Activated CD4-positive, CD25-positive, alpha-beta regulatory T cell treated with anti-CD3 and anti-CD28 coated beads, Interleukin-2, amount 50 U/mL, for 24 hours (primary cell): ENCODE results near the gene SVEP1.
"Not testable (repeated sequence)": the region's sequence is repeated elsewhere in the genome, so short reads cannot be mapped to it uniquely, and the experiment has no call there.

ENCODE experiments used
- ATAC-seq, 2 donors: fragments of 150-1000 bp; cut with Tn5 transposase; one replicate each; pipeline ENCODE4 v1.10.0; 2021; ENCODE audit warnings: mild to moderate bottlenecking in 1 of 2, moderate library complexity in 1 of 2

The SVEP1 gene

DNA sequence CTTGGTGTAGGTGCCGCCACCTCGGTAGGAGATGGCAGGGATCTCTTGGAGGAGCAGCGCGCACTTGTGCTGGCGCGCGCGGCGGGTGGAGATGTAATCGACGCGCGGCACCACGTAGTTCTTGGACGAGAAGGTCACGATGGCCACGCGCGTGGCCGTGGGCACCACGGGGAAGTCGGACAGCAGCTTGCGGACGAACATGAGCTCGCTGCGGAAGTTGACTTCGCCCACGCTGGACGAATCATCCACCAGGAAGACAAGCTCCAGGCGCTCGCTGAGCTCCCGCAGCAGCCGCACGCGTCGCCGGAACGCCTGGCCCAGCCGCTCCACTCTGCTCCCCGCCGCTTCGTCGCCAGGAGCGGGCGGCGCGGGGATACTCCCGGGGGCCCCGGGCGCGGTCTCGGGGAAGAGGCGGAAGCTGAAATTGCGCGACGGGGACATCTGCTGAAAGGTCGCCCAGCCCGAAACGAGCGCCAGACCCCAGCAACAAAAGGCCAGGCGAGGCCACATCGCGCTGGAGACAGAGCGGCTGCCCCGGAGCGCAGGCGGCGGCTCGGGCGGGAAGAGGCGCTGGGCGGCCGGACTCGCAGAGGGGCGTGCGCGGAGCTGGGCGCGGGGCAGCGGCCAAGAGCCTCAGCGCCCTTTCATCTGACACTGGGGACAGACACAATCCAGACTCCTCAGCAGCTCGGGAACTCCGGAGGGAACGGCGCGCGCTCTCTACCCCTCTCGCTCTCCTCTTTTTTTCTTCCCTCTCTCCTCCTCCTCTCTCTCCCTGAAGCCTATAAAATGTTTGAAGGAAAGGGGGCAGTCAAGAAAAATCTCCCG is at the start of gene SVEP1:
Gene SVEP1 (minus strand): TSS at position 708 of the 828 bp plus-strand sequence. CDS start 198 bp downstream, at position 510.
- ATAC-seq = no peak

DNA sequence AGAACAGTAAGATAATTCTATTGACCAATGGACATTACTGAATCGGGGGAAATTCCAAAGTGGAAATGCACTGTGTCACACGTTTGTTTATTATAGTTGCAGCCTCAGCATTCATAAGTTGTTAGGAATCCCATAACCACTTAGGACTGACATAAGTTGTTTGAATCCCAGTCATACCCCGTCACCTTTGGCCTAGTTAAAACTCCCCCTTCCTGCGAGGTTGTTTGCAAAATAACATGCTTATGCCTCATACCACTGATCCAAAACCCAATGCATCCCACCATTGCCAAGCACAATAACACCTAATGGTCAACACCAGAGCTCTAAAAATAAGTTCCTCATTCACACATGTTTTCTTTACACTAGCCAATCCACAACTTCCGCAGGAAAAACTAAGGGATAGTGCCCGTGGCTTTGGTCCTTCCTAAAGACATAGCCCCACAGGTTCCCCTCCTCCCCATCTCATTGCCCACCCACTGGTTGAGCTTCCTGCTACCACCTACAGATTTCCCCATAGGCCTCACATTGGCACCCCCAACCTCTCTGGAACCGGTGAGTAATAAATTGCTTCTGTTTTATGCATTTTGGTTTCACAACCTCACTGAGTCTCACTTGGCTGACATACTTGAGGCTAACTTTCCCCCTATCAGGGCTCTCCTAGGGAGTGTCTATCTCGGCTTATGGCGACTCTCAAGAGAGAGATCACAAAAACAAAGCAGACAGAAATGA is 46.7 kb upstream of the SVEP1 start:
- ATAC-seq = peak; percentile 76

DNA sequence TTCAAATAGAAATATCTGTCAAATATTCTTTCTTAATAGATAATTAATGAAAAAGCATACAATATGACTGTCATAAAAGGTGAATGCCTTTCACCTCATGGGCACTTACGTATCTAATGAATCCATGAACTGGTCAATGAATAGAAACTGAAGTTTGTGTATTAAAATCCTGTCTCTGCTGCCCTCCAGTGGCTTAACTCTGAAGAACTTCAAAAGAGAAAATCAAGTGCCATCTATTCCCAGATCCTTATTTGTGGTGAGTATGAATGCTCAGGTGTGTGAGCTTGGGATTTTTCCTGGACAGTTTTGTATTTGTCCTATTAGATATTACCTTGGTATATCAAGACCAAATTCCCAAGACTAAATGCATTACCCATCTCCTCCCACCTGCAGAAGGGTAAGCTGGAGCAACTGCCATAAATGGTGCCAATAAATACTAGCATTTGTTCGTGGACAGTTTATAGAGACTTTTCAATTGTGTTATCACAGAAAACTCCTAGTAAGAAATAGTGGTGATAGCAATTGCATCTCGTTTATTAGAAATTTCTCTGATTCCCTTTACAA is 44.0 kb upstream of the SVEP1 start:
- ATAC-seq = no peak

DNA sequence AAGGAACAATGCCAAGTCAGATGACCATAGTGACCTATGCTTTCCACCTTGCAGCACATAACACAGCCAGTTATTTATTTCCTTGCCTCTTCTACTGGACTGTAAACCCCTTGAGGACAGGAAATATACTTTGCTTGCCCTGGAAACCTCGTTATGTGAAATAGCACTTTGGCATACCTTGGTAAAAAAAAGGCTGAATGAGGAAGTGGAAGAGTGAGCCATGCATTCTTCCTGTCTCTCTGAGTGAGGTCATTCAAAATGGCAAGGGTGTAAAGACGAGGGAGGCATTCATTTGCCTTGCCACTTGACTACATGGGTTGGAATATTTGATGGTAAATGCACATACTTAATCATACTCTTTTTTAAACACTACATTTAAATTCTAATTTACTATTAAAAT is 42.8 kb upstream of the SVEP1 start:
- no peak for ATAC-seq

DNA sequence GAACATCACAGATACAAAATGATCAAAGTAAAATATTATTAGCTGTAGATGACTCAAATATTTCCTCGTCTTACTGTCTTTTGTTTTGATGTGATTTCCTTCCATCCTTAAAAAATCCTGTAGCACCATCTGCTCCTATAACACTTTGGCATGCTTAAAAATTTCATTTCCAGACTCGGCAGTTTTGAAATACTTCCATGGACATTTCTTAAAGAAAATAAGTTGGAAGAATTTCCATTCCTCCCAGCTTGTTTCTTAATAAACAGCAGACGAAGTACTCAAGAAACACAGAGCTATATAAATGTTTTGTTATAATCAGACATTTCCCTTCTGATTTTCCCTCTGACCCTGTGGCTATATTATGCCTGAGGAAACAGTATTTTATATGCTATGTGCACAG is 41.2 kb upstream of the SVEP1 start:
- ATAC-seq = no peak

DNA sequence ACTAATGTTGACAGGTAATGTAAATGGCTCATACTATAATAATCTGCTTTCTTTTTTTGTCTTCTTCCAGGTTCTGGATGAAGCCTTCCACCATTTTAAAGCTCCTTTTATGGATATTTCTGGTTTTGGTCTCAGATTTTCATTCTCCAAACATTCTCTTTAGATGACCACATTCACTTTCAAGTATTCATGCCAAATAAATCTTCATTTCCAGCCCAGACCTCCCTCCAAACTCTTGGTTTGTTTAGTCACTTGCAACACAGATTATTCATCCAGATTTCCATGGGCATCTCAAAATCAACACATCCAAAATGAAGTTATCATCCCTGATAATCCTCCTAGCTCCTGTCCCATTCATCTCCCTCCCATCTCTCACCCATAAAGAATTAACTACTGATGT is 40.3 kb upstream of the SVEP1 start:
- ATAC-seq = no peak

DNA sequence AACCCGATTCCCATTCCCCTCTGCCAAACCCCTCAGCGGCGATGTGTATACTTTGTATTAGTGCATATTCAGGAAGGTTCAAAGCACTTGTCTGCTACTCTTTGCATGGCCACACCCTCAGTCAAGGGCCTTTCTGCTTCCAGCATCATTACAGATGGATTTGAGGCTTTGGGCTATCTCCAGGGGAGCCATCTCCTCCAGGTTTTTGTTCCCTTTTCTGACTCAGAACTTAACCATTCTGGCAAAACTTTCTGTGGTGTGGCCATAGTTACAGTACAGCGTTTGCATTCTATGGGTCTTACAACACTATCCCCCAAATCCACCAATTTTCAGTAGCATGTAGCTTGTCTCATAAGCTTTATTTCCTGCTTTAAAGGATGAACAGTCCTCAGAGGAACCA is 36.0 kb upstream of the SVEP1 start:
- ATAC-seq = no peak

DNA sequence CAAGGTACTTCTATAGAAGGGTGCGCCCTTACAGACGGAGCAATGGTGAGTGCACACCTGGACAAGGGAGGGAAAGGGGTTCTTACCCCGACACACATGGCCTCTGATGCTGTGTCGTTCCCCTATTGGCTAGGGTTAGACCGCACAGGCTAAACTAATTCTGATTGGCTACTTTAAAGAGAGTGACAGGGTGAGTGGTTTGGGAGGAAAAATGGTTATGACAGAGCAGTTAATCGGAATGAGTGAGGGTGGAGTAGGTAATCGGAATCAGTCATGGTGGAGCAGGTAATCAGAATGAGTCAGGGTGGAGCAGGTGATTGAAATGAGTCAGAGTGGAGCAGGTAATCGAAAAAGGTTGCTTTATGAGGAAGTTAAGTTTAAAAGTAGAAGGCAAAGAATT is 35.0 kb upstream of the SVEP1 start:
- ATAC-seq = not testable (repeated sequence)

DNA sequence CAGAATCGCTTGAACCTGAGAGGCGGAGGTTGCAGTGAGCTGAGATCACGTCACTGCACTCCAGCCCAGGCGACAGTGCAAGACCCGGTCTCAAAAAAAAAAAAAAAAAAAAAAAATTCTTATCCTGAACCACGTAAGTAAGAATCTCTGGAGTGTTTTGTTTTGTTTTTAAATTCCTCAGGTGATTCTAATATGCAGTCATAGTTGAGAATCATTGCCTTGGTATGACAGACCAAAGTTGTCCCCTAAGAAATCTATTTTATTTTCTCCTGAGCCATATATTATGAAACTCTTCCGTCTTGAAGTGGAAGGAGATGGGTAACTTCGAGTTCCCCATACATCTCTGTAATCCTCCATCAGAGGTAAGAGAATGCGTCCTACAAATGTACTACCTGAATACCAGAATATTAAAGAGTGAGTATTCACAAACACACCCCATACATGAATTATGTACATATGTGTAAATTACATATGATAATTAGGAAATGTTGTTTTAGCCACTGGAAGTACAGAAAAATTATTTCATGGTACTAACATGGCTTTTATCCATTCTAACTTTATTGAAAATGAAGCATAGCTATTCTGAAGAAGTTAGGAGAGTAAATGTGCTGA is 26.7 kb upstream of the SVEP1 start:
- no peak for ATAC-seq

DNA sequence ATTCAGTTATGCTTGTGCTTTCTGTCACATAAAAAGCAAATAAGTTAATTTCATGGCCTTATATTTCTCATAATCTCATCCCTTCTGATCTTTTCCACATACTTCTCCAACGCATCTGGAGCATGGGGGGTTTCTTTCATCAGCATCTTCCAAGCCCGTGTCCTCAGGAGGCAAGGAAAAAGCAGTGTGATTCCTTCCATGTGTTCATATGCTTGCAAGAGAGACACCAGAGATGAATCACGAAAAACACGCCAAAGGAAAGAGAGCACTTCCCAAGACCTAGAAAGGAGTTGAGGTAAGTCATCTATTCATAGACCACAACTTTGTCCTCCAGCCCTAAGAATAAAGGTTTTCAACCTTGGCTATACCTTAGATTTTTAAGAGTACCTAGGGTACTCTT is 26.0 kb upstream of the SVEP1 start:
- no peak for ATAC-seq

DNA sequence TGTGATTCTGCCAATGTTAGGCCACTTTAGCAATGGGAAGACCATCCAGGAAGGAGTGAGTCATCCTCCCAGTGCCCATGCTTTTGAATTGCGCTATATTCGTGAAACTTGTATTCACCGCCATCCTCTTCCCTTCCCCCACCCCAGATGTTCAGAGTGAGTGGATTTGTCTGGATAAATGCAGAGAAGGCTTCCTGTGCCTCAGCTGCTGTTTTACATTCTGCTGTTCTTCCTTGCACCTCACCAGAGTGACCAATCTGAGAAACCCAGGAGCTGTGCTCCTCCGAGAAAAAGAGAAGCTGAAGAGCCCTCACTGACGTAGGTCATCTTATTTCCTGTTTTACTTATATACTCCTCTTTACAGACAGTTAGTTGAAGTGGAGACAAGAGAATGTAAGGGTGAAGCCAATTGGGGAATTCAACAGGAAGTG is 24.6 kb upstream of the SVEP1 start:
- no peak for ATAC-seq

DNA sequence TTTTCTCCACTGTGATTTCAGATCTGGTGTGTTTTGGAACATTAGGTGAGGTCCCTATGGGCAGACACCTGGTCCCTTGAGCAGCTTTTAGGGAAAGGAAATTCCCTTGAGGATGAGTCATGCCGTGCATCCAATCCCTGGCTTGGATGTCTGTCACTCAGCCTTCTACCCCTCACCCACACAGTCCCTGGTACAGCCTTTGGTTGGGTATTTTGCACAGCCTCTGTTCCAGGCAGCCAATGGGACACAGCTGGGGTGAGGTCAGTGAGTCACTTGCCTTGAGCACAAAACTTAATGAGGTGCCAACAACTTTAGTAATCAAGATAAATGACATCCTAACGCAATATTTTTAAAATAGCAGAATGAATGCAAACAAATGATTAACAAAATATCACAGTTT is 22.7 kb upstream of the SVEP1 start:
- ATAC-seq = no peak

DNA sequence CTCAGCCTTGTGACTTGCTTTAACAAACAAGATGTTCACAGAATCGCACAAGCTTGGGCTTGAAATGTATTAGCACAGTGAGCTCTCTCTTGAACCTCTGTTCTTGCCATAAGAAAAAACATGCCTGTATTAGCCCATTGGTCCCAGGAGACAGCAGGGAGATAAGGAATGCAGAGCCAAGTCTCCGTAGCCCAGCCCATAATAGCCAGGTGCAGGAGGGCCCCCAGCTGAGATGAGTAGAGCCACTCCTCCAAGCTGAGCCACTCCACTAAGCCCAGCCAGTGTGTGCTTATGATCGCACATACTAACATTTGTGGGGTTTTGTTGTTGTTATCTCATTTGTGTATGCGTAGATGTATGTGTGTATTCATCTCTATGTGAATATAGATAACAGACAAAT is 21.6 kb upstream of the SVEP1 start:
- no peak for ATAC-seq

DNA sequence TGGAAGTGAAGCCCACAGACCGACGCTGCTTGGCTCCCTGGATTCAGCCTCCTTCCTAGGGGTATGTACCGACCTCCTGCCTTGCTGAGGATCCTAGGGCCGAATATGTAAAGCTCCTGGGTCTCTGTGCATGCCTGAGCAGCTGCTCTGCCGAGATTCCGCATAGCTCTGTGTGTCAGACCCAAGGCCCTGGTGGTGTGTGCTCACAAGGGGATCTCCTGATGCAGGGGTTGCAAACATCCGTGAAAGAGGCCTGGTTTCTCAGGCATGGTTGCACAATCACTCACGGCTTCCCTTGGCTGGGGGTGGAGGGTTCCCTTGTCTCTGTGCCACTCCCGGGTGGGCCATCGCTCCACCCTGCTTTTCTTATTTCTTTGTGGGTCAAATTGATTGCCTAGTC is 19.9 kb upstream of the SVEP1 start:
- ATAC-seq = no peak

DNA sequence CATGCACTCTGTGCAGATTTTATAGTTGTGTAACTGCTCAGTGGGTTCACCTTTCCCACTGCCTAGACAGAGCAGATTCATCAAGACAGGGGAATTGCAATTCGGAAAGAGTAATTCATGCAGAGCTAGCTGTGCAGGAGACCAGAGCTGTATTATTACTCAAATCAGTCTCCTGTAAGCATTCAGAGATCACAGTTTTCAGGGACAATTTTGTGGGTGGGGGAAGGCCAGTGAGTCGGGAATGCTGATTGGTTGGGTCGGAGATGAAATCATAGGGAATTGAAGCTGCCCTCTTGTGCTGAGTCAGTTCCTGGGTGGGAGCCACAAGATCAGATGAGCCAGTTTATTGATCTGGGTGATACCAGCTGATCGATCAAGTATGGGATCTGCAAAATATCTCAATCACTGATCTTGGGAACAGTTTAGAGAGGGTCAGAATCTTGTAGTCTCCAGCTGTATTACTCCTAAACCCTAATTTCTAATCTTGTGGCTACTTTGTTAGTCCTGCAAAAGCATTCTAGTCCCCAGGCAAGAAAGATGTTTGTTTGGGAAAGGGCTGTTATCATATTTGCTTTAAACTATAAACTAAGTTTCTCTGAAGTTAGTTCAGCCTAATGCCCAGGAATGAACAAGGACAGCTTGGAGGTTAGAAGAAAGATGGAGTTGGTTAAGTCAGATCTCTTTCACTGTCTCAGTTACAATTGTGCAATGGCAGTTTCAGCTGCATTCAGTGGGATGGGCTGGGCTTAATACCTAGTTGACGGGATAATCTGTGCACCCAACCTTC is 12.7 kb upstream of the SVEP1 start:
- ATAC-seq = no peak

DNA sequence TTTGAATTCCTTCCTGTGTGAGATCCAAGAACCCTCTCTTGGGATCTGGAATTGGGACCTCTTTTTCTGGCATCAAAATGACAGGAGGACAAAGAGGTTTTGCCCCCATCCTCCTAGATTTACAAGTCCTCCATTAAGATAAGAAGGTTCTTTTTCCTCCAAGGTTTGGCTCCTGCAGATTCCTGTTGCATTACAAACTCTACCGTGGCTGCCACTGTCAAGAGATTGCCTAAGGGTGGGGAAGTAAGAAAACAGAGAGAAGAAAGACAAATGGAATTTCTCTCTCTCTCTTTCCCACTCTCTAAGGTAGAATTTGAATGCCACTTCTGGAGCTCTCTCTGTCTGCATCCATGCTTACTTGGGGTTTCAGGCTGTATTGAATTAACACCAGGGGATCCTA is 12.0 kb upstream of the SVEP1 start:
- ATAC-seq = no peak

DNA sequence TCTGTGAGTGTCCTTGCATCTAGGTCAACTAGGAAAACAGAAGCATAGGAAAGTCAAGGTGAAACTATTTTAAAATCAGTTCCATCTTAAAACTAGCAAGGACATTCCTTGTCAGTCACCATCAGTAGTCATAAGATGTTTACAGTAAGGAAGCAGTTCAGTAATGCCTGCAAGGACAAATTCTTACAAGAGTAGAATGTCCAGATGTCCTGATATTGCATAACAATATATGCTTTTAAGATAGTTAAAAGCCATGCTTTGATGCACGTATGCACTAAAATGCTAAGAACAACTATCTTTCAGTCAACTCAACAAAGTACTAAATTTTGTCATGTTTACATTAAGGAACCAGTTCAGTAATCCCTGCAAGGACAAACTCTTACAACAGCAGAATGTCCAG is 11.3 kb upstream of the SVEP1 start:
- no peak for ATAC-seq

DNA sequence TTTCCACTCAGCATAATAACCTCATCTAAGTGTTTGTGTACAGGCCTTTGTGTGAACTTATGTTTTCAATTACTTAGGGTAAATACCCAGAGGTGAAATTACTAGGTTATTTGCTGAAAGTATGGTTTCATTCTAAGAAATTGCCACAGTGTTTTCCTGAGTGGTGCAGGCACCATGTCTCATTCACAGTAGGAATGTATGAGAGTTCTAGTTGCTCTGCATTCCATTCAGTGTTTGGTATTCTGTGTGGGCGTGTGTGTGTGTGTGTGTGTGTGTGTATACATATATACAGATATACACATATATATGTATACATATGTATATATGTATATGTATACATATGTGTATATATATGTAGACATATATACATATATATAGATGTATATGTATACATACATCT is 8.8 kb upstream of the SVEP1 start:
- ATAC-seq = no peak

DNA sequence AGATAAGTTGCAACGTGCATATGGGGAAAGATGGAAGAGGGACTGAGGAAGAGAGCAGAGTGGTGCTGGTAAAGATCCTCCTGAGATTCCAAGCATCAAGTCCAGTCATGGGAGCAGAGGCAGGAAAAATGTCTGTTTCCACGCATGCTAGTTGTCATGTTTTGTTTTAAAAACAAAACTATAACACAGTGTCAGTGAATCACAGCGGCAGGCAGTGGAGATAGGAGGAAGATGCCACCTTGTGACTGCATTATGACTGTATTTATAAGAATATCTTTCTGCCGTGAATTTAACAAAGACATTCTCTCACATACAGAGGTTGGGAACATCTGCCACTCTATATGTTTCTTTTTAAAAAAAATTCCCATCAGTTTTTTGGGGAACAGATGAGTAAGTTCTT is 3.7 kb upstream of the SVEP1 start:
- ATAC-seq = no peak

DNA sequence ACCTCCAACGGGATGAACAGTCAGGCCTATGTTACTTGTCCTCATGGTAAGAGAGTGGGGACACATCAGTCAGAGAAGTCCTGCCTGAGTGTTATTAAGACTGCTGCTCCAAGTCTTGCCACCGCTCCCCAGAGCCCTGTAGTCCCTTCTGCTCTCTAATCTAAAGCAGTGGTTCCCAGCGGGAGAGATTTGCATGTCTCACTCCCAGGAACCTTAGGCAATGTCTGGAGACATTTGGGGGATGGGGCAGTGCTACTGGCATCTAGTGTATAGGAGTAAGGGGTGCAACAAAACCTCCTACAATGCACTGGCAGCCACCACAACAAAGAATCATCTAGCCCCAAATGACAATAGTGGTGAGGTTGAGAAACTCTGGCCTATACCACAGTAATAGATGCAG is 2.6 kb upstream of the SVEP1 start:
- no peak for ATAC-seq

DNA sequence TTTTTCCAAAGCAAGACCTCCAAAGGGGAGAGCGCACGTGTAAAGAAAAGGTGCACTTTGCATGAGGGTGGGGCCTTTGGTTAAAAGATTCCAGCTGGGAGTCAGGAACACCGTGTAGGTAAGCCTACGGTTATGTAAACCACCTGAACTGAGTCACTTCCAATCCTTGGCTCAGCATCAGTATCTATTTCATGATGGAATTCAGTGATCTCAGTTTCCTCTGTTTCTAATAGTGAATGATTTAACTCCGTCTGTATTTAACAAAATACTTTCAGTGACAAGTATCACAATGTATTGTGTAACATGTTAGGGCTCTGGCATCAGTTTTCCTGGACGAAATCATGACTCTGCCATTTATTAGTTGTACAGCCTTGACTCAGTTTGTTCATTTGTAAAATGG is 1.3 kb upstream of the SVEP1 start:
- no peak for ATAC-seq

DNA sequence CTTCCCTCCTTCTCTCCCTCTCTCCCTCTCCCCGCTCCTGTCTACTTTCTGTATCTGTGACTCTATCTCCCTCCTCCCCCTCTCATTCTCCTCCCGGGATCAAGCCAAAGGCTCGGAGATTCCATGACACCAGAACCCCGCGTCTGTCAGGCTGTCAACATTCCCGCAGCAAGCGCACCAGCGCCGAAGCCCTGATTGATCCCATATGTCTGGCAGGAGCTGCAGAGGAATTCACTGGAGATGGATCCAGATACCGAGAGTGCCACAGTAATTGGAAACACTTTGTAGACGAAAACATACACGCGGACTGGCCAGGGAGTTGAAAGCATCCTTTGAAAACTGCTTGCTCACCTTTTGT is 300 bp upstream of the SVEP1 start:
- no peak for ATAC-seq

DNA sequence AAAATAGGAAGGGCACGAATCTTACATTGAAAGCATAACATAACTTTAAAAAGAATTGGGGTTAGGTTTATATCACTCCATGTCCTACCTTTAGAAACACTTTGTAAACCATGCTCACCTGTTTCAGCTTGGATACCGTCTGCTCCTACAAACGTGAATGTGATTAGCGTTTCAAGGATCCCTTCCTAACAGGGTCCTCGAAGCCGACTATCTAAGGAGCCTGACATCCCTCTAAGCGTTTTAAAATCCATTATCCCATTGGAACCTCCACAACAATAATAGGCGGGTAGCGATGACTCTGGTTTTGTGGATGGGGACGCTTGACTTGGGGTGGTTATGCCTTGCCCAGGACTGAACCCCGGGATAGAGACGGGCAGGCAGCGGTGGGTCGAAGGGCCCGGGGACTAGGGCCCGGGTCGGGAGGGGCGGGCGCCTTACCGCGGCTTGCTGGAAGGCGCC is 937 bp downstream of the SVEP1 start:
- no peak for ATAC-seq
